HepG2 (cell line): ENCODE data around the gene ACSS3. TPM values are rescaled to one million over a fixed set of nuclear protein-coding genes. Genes with fewer than 3 reads are reported as not detected.
"Not testable (repeated sequence)": the region's sequence is repeated elsewhere in the genome, so short reads cannot be mapped to it uniquely, and the experiment has no call there.

Experiments
- ATAC-seq: fragments of 200-7000 bp; cut with Tn5 transposase; 3 replicates; pipeline ENCODE4 v1.9.1; 2020; ENCODE audit warnings: mild to moderate bottlenecking, moderate library complexity
- BruUV-seq: library from RNA; stranded (reverse); fragments of 400-500 nt; replicated peaks from 2 replicates; lab custom pipeline; 2021; lab: Mats Ljungman, UMichigan
- CTCF ChIA-PET: fragments of 300-600 bp; formaldehyde crosslinking; extraction: SDS; loops from one replicate; lab custom pipeline; 2021; ENCODE audit warnings: low total read pairs, inconsistent platforms, low intra/inter-chr PET ratio; lab: Yijun Ruan, JAX
- POLR2A ChIA-PET: fragments of 350-600 bp; sonication (Branson Sonifier 250); formaldehyde crosslinking; loops from one replicate; lab custom pipeline; 2020; ENCODE audit warnings: antibody characterized with exemption, inconsistent platforms; lab: Yijun Ruan, JAX
- DNase-seq: peaks from one replicate; pipeline ENCODE4 v3.0.0-alpha.2; 2015; ENCODE audit warnings: low spot score
- FAIRE-seq: peaks from 3 replicates; lab custom pipeline; 2011; peaks lifted over from hg19 to GRCh38; lab: Jason Lieb, UNC
- H2AFZ ChIP-seq: one replicate; pipeline ENCODE4 v1.6.1; 2011; ENCODE audit warnings: low read length, inconsistent platforms
- H3K27ac ChIP-seq: fragments of 300-600 bp; 3 replicates; pipeline ENCODE4 v1.8.0; 2011; ENCODE audit warnings: mixed run types, mild to moderate bottlenecking, mixed read lengths, low read length, inconsistent platforms; ENCODE audit not compliant: insufficient read depth; ENCODE audit errors: extremely low read length
- H3K27me3 ChIP-seq, 2 experiments: fragments of 200-600 bp in 1 of 2; 2 replicates in 1 of 2; 3 replicates in 1 of 2; pipeline versions ENCODE4 v1.6.0 to v1.8.0; 2011; ENCODE audit warnings: low read length in 2 of 2, mild to moderate bottlenecking in 2 of 2, moderate library complexity in 2 of 2, inconsistent platforms in 1 of 2; ENCODE audit not compliant: insufficient read depth in 2 of 2, control insufficient read depth in 1 of 2
- H3K36me3 ChIP-seq, 2 experiments: fragments of 200-600 bp in 1 of 2; replicated peaks in 1 of 2; 2 replicates in 1 of 2; 3 replicates in 1 of 2; pipeline versions ENCODE4 v1.5.1 to v1.8.0; 2011; ENCODE audit warnings: low read length in 2 of 2, inconsistent platforms in 1 of 2; ENCODE audit not compliant: insufficient read depth in 2 of 2, control insufficient read depth in 1 of 2
- H3K4me1 ChIP-seq: 2 replicates; pipeline ENCODE4 v1.5.1; 2012; ENCODE audit warnings: low read length, inconsistent platforms; ENCODE audit not compliant: insufficient read depth
- H3K4me2 ChIP-seq: 2 replicates; pipeline ENCODE4 v1.6.0; 2011; ENCODE audit warnings: low read depth, low read length, inconsistent platforms
- H3K4me3 ChIP-seq, 3 experiments: fragments of 200-600 bp in 1 of 3; sonication (generic), shearing (Covaris generic) in 1 of 3; replicated peaks in 1 of 3; 2 replicates each; pipeline ENCODE4 v1.5.1; 2011 to 2016; ENCODE audit warnings: low read length in 3 of 3, inconsistent platforms in 2 of 3, low read depth in 2 of 3, mild to moderate bottlenecking in 2 of 3, control low read depth in 1 of 3, mixed read lengths in 1 of 3; ENCODE audit not compliant: insufficient read depth in 1 of 3
- H3K79me2 ChIP-seq: one replicate; pipeline ENCODE4 v1.6.1; 2011; ENCODE audit warnings: low read length, inconsistent platforms; ENCODE audit not compliant: insufficient read depth
- H3K9ac ChIP-seq: 2 replicates; pipeline ENCODE4 v1.6.0; 2011; ENCODE audit warnings: mild to moderate bottlenecking, low read depth, low read length, inconsistent platforms; ENCODE audit not compliant: insufficient read depth
- H3K9me3 ChIP-seq: 2 replicates; pipeline ENCODE4 v1.5.1; 2012; ENCODE audit warnings: mild to moderate bottlenecking, low read length
- H4K20me1 ChIP-seq: 2 replicates; pipeline ENCODE4 v1.6.0; 2011; ENCODE audit warnings: inconsistent platforms, mild to moderate bottlenecking, low read length, moderate library complexity; ENCODE audit not compliant: insufficient read depth
- ARID5B ChIP-seq: IDR thresholded peaks from 2 replicates; pipeline ENCODE4 v1.4.0; 2020; ENCODE audit warnings: mild to moderate bottlenecking, missing genetic modification reagents
- CBX1 ChIP-seq: IDR thresholded peaks from one replicate; pipeline ENCODE4 v1.6.1; 2016; ENCODE audit warnings: antibody characterized with exemption, low read depth
- HNF4A ChIP-seq: sonication (generic); formaldehyde crosslinking; IDR thresholded peaks from 2 replicates; pipeline ENCODE4 v1.4.0; 2020; ENCODE audit warnings: missing genetic modification reagents
- HNF4G ChIP-seq, 2 experiments: sonication (generic) in 1 of 2; formaldehyde crosslinking in 1 of 2; IDR thresholded peaks; 2 replicates each; pipeline versions ENCODE4 v1.4.0 to v1.6.1; 2011 to 2020; ENCODE audit warnings: borderline replicate concordance in 2 of 2, low read depth in 2 of 2, mild to moderate bottlenecking in 2 of 2, low read length in 1 of 2, missing genetic modification reagents in 1 of 2, moderate library complexity in 1 of 2
- NR2F6 ChIP-seq, 2 experiments: IDR thresholded peaks; 2 replicates each; pipeline ENCODE4 v1.6.1; 2016; ENCODE audit warnings: antibody characterized with exemption in 1 of 2, mild to moderate bottlenecking in 1 of 2
- TFE3 ChIP-seq: IDR thresholded peaks from 2 replicates; pipeline ENCODE4 v1.6.1; 2016
- THYN1 ChIP-seq: sonication (generic); formaldehyde crosslinking; IDR thresholded peaks from 2 replicates; pipeline ENCODE4 v1.8.1; 2023; ENCODE audit warnings: low read depth, mild to moderate bottlenecking, moderate library complexity, missing genetic modification reagents, borderline replicate concordance
- ZNF441 ChIP-seq: sonication (generic); formaldehyde crosslinking; IDR thresholded peaks from 2 replicates; pipeline ENCODE4 v1.7.0; 2021; ENCODE audit warnings: missing genetic modification reagents, borderline replicate concordance
- WGBS: methylation state at CpG from one replicate; pipeline ENCODE4 v1.1.6; 2017; ENCODE audit warnings: low lambda C conversion rate; 5-methylcytosine and 5-hydroxymethylcytosine counted together
- in situ Hi-C: cut with HindIII; loops from 2 replicates; pipeline ENCODE4 v1.10.0; 2017; ENCODE audit warnings: low pct_unique_long_range_greater_than_20kb; ENCODE audit not compliant: extremely low pct_ligation_motif_present
- intact Hi-C: fragments of 100-400 bp; cut with micrococcal nuclease; formaldehyde crosslinking; loops from one replicate; pipeline ENCODE4 v1.10.0; 2022; ENCODE audit not compliant: unreplicated experiment
- polyA plus RNA-seq, 8 experiments: library from polyadenylated mRNA; depleted of rRNA in 3 of 8; stranded (reverse) in 7 of 8; unstranded in 1 of 8; fragments of >200 nt; fragmentation: Illumina TruSeq in 4 of 8; extraction: Trizol in 4 of 8; gene quantifications; 2 replicates each; pipeline versions ENCODE4 v1.2.1 to v1.2.3, GENCODE V29; 2011 to 2016; ENCODE audit warnings: low read depth in 4 of 8, missing spikeins in 1 of 8, mixed read lengths in 1 of 8; ENCODE audit not compliant: insufficient read depth in 1 of 8
- total RNA-seq, 5 experiments: library from RNA; depleted of rRNA; stranded (reverse); fragments of >200 nt; fragmentation: Illumina TruSeq; extraction: Trizol; gene quantifications; 2 replicates each; pipeline ENCODE4 v1.2.3, GENCODE V29; 2016; ENCODE audit warnings: low read depth in 1 of 5

The ACSS3 gene
- total and polyA plus RNA-seq, 2 of the 13 experiments (the other 11 are each of a cell fraction or from before 2014, with no cell fraction given) = 79.5 to 86.3 TPM

- Histone ChIP-seq H3K4me3 (no peak overlapping the region), H3K27me3 (no peaks in the 10 kb centered on the region), H3K27ac (no peak overlapping the region), H3K4me1 (peaks cover 8% of the 10 kb centered on the region; the same call in 1 of the 2 replicates), H3K36me3 (peaks cover 5 to 61% of the 10 kb centered on the region in 2 experiments), H3K9ac (no peak overlapping the region), H3K79me2 (peaks cover 2% of the 10 kb centered on the region), H3K4me2 (no peak overlapping the region), H3K9me3 (no peaks in the 10 kb centered on the region), H2AFZ (no peak overlapping the region), H4K20me1 (no peaks in the 10 kb centered on the region)
- FAIRE-seq (no peak), ATAC-seq (no peak), DNase-seq (no peak)
- ChIA-PET POLR2A (no interaction called here), CTCF (no interaction called here)
- TF ChIP-seq CBX1 = no peak
- no peak for TF ChIP-seq THYN1 (CRISPR knock-in tag)
- no peak for TF ChIP-seq ZNF441 (CRISPR knock-in tag)
- intact Hi-C loops (no loop called here), in situ Hi-C loops (no loop called here)
- BruUV-seq = no TSS peak
Observed at GRCh38 chr12:81114226-81114625, 36.3 kb downstream of the ACSS3 start.

GRCh38 chr12:81119069-81119468, 41.2 kb downstream of the ACSS3 start:
- not testable (repeated sequence) for H2AFZ ChIP-seq; H4K20me1 ChIP-seq; H3K9me3 ChIP-seq; H3K27me3 ChIP-seq; H3K9ac ChIP-seq; FAIRE-seq; BruUV-seq; ATAC-seq; DNase-seq; H3K4me2 ChIP-seq; TF ChIP-seq HNF4G (CRISPR knock-in tag; IDR thresholded peaks at IDR 0.05; ENCODE audit: borderline replicate concordance, low read depth); NR2F6 (IDR thresholded peaks at IDR 0.05)
- peaks cover 23% of the 10 kb centered on the region; the same call in 1 of the 2 replicates for H3K4me1 ChIP-seq
- TF ChIP-seq HNF4A = peak; percentile 65
- peak; percentile 14; the same call in 1 of the 2 replicates for TF ChIP-seq HNF4G (IDR thresholded peaks at IDR 0.05; ENCODE audit: borderline replicate concordance, low read depth, low read length)
- TF ChIP-seq TFE3 (CRISPR knock-in tag) = 0 out of 2 replicates have a peak, but pooled peaks have one; percentile 28
- peak; percentile 18; the same call in 1 of the 2 replicates for TF ChIP-seq ARID5B (CRISPR knock-in tag)
- 0 out of 2 replicates have a peak, but pooled peaks have one; percentile 17 for TF ChIP-seq NR2F6 (CRISPR knock-in tag; IDR thresholded peaks at IDR 0.05)
- TF ChIP-seq, all 625 proteins: peak for 5; not testable (repeated sequence) for 620
- CTCF ChIA-PET, in situ Hi-C loops, POLR2A ChIA-PET, H3K27ac ChIP-seq, intact Hi-C loops, H3K4me3 ChIP-seq: not testable (repeated sequence)
- peaks cover 17% of the 10 kb centered on the region for H3K79me2 ChIP-seq
- WGBS = 80% methylated on average over 3 of the region's 3 CpGs
- H3K36me3 ChIP-seq = peaks cover 5 to 36% of the 10 kb centered on the region in 2 experiments
